Esophagus (tissue), 2 donors: ENCODE data around the gene SH3PXD2B. TPM values are rescaled to one million over a fixed set of nuclear protein-coding genes. Genes with fewer than 3 reads are reported as not detected.
A peak's percentile ranks its signal among the peaks of the same experiment; 100 is the strongest.

ENCODE experiments used
- H3K27ac ChIP-seq, 2 donors: one replicate each; pipeline ENCODE4 v1.5.1; 2013; ENCODE audit warnings: low read depth in 2 of 2, mild to moderate bottlenecking in 2 of 2, inconsistent platforms in 1 of 2, low read length in 1 of 2, moderate library complexity in 1 of 2
- H3K27me3 ChIP-seq, 2 donors: one replicate each; pipeline ENCODE4 v1.6.1; 2013; ENCODE audit warnings: low read length in 2 of 2, control low read depth in 1 of 2, mild to moderate bottlenecking in 1 of 2; ENCODE audit not compliant: insufficient read depth in 2 of 2, control insufficient read depth in 1 of 2
- H3K36me3 ChIP-seq, 2 donors: one replicate each; pipeline ENCODE4 v1.6.1; 2013; ENCODE audit warnings: low read length in 1 of 2; ENCODE audit not compliant: control insufficient read depth in 2 of 2, insufficient read depth in 2 of 2
- H3K4me1 ChIP-seq, 2 donors: one replicate each; pipeline ENCODE4 v1.6.1; 2013; ENCODE audit warnings: low read length in 1 of 2; ENCODE audit not compliant: control insufficient read depth in 2 of 2, insufficient read depth in 2 of 2
- H3K4me3 ChIP-seq, 2 donors: one replicate each; pipeline ENCODE4 v1.5.1; 2013; ENCODE audit warnings: low read length in 2 of 2, mild to moderate bottlenecking in 2 of 2, low read depth in 1 of 2, moderate library complexity in 1 of 2
- H3K9me3 ChIP-seq, 2 donors: one replicate each; pipeline ENCODE4 v1.6.1; 2013; ENCODE audit warnings: mild to moderate bottlenecking in 2 of 2, low read depth in 1 of 2, low read length in 1 of 2, moderate library complexity in 1 of 2; ENCODE audit not compliant: control insufficient read depth in 2 of 2, insufficient read depth in 1 of 2
- WGBS, 2 donors: extraction: QIAGEN DNeasy Blood & Tissue Kit; methylation state at CpG; one replicate each; pipeline ENCODE4 v1.1.7; 2013; 5-methylcytosine and 5-hydroxymethylcytosine counted together
- polyA plus RNA-seq, 2 donors: library from polyadenylated mRNA; stranded (reverse); fragments of 200-250 nt; gene quantifications; one replicate each; pipeline ENCODE4 v1.2.3, GENCODE V29; 2013
- donor health status: healthy with polysubstance abuse.
- donor health status: Bipolar disorder and iron deficiency.

Gene SH3PXD2B
- polyA plus RNA-seq, 2 donors: 3.0 to 4.5 TPM

GRCh38 chr5:172439785-172440477 is 14.4 kb downstream of the SH3PXD2B start:
- peaks cover 3 to 14% of the 10 kb centered on the region in 2 donors for H3K4me1 ChIP-seq
- H3K27ac ChIP-seq: peak overlapping the region in 1 of 2 donors; percentile 50
- no peak overlapping the region for H3K4me3 ChIP-seq
- no peaks in the 10 kb centered on the region for H3K9me3 ChIP-seq
- no peaks in the 10 kb centered on the region for H3K27me3 ChIP-seq
- H3K36me3 ChIP-seq: no peaks in the 10 kb centered on the region
- 59 to 70% methylated on average over 22 of the region's 22 CpGs for whole genome bisulfite sequencing, 2 donors

- no peak overlapping the region for H3K4me3 ChIP-seq
- peaks cover 0 to 9% of the 10 kb centered on the region in 2 donors for H3K4me1 ChIP-seq
- peak overlapping the region in 1 of 2 donors; percentile 35 for H3K27ac ChIP-seq
- WGBS, 2 donors: 47 to 67% methylated on average over 6 of the region's 6 CpGs
- no peaks in the 10 kb centered on the region for H3K36me3 ChIP-seq
- no peaks in the 10 kb centered on the region for H3K27me3 ChIP-seq
- H3K9me3 ChIP-seq: no peaks in the 10 kb centered on the region
Measured at GRCh38 chr5:172438319-172438668, 16.0 kb downstream of the SH3PXD2B start.

GRCh38 chr5:172437445-172438318 is 16.6 kb downstream of the SH3PXD2B start:
- H3K4me1 ChIP-seq: peaks cover 0 to 9% of the 10 kb centered on the region in 2 donors
- no peaks in the 10 kb centered on the region for H3K27me3 ChIP-seq
- H3K36me3 ChIP-seq: no peaks in the 10 kb centered on the region
- H3K9me3 ChIP-seq: no peaks in the 10 kb centered on the region
- WGBS, 2 donors: 48 to 57% methylated on average over 14 of the region's 14 CpGs
- no peak overlapping the region for H3K4me3 ChIP-seq
- peak overlapping the region; percentile 35 to 37 for H3K27ac ChIP-seq

- H3K36me3 ChIP-seq: no peaks in the 10 kb centered on the region
- H3K27ac ChIP-seq: peak overlapping the region; percentile 35 to 37
- H3K9me3 ChIP-seq: no peaks in the 10 kb centered on the region
- peaks cover 0 to 9% of the 10 kb centered on the region in 2 donors for H3K4me1 ChIP-seq
- no peaks in the 10 kb centered on the region for H3K27me3 ChIP-seq
- H3K4me3 ChIP-seq: no peak overlapping the region
- WGBS, 2 donors: 73 to 90% methylated on average over 7 to 9 of the region's 9 CpGs
Measured at GRCh38 chr5:172436879-172437369, 17.4 kb downstream of the SH3PXD2B start.

- Histone ChIP-seq H3K4me3 (no peak overlapping the region), H3K9me3 (no peaks in the 10 kb centered on the region), H3K27me3 (no peaks in the 10 kb centered on the region), H3K36me3 (no peaks in the 10 kb centered on the region), H3K4me1 (peaks cover 0 to 9% of the 10 kb centered on the region in 2 donors), H3K27ac (peak overlapping the region; percentile 35 to 37)
- WGBS, 2 donors: 86 to 88% methylated on average over 12 of the region's 12 CpGs
Measured at GRCh38 chr5:172436078-172436878, 18.0 kb downstream of the SH3PXD2B start.

- Histone ChIP-seq H3K4me1 (peaks cover 0 to 9% of the 10 kb centered on the region in 2 donors), H3K4me3 (no peak overlapping the region), H3K9me3 (no peaks in the 10 kb centered on the region), H3K36me3 (no peaks in the 10 kb centered on the region), H3K27me3 (no peaks in the 10 kb centered on the region), H3K27ac (no peak overlapping the region)
- 69 to 76% methylated on average over 8 of the region's 8 CpGs for WGBS, 2 donors
Measured at GRCh38 chr5:172435362-172436077, 18.8 kb downstream of the SH3PXD2B start.

- Histone ChIP-seq H3K9me3 (no peaks in the 10 kb centered on the region), H3K4me3 (no peak overlapping the region), H3K4me1 (peaks cover 0 to 7% of the 10 kb centered on the region in 2 donors), H3K27me3 (no peaks in the 10 kb centered on the region), H3K27ac (no peak overlapping the region), H3K36me3 (no peaks in the 10 kb centered on the region)
- 69% methylated on average over 7 of the region's 7 CpGs for WGBS, 2 donors
Measured at GRCh38 chr5:172434251-172434650, 20.1 kb downstream of the SH3PXD2B start.

- peaks cover 0 to 7% of the 10 kb centered on the region in 2 donors for H3K4me1 ChIP-seq
- no peak overlapping the region for H3K4me3 ChIP-seq
- H3K36me3 ChIP-seq: no peaks in the 10 kb centered on the region
- no peak overlapping the region for H3K27ac ChIP-seq
- WGBS, 2 donors: 77 to 94% methylated on average over 7 of the region's 7 CpGs
- no peaks in the 10 kb centered on the region for H3K9me3 ChIP-seq
- H3K27me3 ChIP-seq: no peaks in the 10 kb centered on the region
Measured at GRCh38 chr5:172433513-172433912, 20.8 kb downstream of the SH3PXD2B start.

- Histone ChIP-seq H3K9me3 (no peaks in the 10 kb centered on the region), H3K4me3 (no peak overlapping the region), H3K4me1 (peaks cover 0 to 5% of the 10 kb centered on the region in 2 donors), H3K27ac (no peak overlapping the region), H3K36me3 (no peaks in the 10 kb centered on the region), H3K27me3 (no peaks in the 10 kb centered on the region)
- 85 to 86% methylated on average over 3 of the region's 3 CpGs for WGBS, 2 donors
Measured at GRCh38 chr5:172433071-172433470, 21.3 kb downstream of the SH3PXD2B start.
